HG03521 (cell line): ENCODE data around the gene DMC1.
"Not testable (repeated sequence)": the region's sequence is repeated elsewhere in the genome, so short reads cannot be mapped to it uniquely, and the experiment has no call there.

ENCODE experiments used
- ATAC-seq: cut with Tn5 transposase; IDR thresholded peaks from one replicate; pipeline ENCODE4 v1.9.1; 2021; ENCODE audit warnings: mild to moderate bottlenecking, moderate library complexity; ENCODE audit not compliant: unreplicated experiment

Gene DMC1

GRCh38 chr22:38470179-38470578 lies 99.8 kb downstream of the DMC1 start:
- not testable (repeated sequence) for ATAC-seq

- no peak for ATAC-seq
These were observed 100.6 kb downstream of the DMC1 start for GRCh38 chr22:38469306-38469781.
